ENCODE results near the gene CASZ1.

DNA sequence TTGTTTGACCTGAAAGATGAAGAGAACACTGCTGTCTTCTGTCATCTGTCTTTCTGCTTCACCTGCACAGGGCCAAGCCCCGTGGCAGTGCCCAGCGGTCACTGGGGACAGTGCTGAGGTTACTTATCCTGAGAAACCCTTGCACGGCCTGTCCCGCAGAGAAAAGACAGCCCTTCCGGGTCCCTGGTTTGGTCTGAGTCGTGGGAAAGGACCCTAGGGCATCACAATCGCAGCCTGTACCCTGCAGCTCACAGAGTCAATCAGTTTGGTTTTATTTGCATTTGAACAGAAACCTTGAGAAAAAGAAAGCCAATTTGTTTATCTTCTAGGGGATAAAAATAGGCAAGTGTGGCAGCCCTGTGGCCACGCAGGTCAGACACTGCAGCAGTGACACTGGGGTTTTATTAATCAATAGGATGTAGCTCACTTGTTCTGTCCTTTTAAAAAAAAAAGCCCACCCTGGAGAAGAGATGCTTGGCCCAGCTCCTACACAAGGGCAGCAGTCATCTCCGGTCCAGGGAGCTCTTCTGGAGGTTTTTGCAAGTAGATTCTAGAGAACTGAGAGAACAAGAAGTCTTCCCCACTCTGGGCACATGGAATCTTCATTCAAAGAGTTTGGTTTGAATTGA, 201.7 kb downstream of the CASZ1 start:
- TF ChIP-seq, protein P1, sequence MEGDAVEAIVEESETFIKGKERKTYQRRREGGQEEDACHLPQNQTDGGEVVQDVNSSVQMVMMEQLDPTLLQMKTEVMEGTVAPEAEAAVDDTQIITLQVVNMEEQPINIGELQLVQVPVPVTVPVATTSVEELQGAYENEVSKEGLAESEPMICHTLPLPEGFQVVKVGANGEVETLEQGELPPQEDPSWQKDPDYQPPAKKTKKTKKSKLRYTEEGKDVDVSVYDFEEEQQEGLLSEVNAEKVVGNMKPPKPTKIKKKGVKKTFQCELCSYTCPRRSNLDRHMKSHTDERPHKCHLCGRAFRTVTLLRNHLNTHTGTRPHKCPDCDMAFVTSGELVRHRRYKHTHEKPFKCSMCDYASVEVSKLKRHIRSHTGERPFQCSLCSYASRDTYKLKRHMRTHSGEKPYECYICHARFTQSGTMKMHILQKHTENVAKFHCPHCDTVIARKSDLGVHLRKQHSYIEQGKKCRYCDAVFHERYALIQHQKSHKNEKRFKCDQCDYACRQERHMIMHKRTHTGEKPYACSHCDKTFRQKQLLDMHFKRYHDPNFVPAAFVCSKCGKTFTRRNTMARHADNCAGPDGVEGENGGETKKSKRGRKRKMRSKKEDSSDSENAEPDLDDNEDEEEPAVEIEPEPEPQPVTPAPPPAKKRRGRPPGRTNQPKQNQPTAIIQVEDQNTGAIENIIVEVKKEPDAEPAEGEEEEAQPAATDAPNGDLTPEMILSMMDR (IDR thresholded peaks at IDR 0.05): no peak
- TF ChIP-seq POLR2A (IDR thresholded peaks at IDR 0.05): no peak

Measured in testis (tissue), 2 donors.